ENCODE measurements around the gene SLC6A20. TPM values are rescaled to one million over a fixed set of nuclear protein-coding genes. Genes with fewer than 3 reads are reported as not detected.

The SLC6A20 gene
- total RNA-seq, 5 donors from 2014 or later (not counting 1 experiment from before 2014, with no cell fraction given) = 0.12 to 0.44 (median 0.24) TPM; not detected in 1

DNA sequence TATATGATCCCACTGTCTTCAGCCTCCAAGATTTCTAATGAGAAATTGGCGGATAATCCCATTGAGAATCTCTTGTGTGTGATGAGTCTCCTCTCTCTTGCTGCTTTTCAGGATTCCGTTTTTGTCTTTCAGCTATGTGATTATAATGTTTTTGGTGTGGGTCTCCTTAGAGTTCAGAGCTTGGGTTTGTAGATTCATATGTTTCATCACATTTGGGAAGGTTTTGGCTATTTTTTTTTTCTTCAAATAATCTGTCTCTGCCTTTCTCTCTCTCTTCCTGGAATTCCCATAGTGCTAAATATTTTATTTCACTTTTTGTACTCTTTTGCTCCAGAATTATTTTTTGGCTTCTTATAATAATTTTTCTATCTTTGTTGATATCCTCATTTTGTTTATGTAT, 66.7 kb downstream of the SLC6A20 start:
- peaks cover 3 to 57% of the 10 kb centered on the region in 2 donors for H3K36me3 ChIP-seq (ENCODE audit: control insufficient read depth in 2 of 2, extremely low read depth in 1 of 2, insufficient read depth in 1 of 2, low read length in 1 of 2)
- H3K27me3 ChIP-seq (replicated peaks in 1 of 2; ENCODE audit: control insufficient read depth in 2 of 2, extremely low read depth in 1 of 2, insufficient read depth in 2 of 2, low read length in 1 of 2) = no peaks in the 10 kb centered on the region
- ATAC-seq (replicated peaks in 1 of 4) = no peak

DNA sequence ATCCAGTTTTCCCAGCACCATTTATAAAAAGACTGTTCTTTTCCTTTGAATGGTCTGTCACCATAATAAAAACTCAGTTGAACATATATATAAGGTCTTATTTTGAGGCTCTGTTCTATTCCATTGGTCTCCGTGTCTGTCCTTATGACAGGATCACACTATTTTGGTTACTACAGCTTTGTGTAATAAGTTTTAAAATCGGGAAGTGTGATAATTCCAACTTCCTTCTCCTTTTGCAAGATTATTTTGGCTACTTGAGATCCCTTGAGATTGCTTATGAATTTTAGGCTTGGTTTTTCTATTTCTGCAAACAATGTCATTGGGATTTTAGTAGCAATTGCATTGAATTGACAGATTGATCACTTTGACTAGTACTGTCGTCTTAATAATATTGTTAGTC, 71.4 kb downstream of the SLC6A20 start:
- Mint-ChIP-seq H3K27ac (peak overlapping the region in 1 of 2 donors; percentile 23), H3K36me3 (peaks cover 59% of the 10 kb centered on the region), H3K27me3 (no peaks in the 10 kb centered on the region), H3K4me1 (peaks cover 32 to 44% (median 38%) of the 10 kb centered on the region in 3 donors), H3K9me3 (no peaks in the 10 kb centered on the region), H3K4me3 (no peak overlapping the region)
- Histone ChIP-seq H3K4me1 (ENCODE audit: control insufficient read depth in 1 of 2, extremely low read depth in 1 of 2, insufficient read depth in 2 of 2, low read length in 2 of 2) (no peaks in the 10 kb centered on the region), H3K9me3 (no peaks in the 10 kb centered on the region), H3K27ac (ENCODE audit: low read length) (no peak overlapping the region), H3K36me3 (ENCODE audit: control insufficient read depth in 2 of 2, extremely low read depth in 1 of 2, insufficient read depth in 1 of 2, low read length in 1 of 2) (peaks cover 3 to 45% of the 10 kb centered on the region in 2 donors), H3K27me3 (replicated peaks in 1 of 2; ENCODE audit: control insufficient read depth in 2 of 2, extremely low read depth in 1 of 2, insufficient read depth in 2 of 2, low read length in 1 of 2) (no peaks in the 10 kb centered on the region), H3K4me3 (ENCODE audit: control insufficient read depth in 1 of 2, extremely low read depth in 1 of 2, low read length in 1 of 2) (no peak overlapping the region)
- DNase-seq (no peak), ATAC-seq (replicated peaks in 1 of 4) (no peak)
- ChIA-PET POLR2A (no interaction called here), CTCF (no interaction called here)
- WGBS (ENCODE audit: insufficient coverage) = no CpG with 5 or more reads among the region's 3 CpGs

More for the DNA sequence above, 66.7 kb downstream of the SLC6A20 start:
- Mint-ChIP-seq H3K4me3 (no peak overlapping the region), H3K4me1 (peaks cover 24 to 35% (median 34%) of the 10 kb centered on the region in 3 donors), H3K27me3 (no peaks in the 10 kb centered on the region), H3K36me3 (peaks cover 60% of the 10 kb centered on the region), H3K27ac (peak overlapping the region; percentile 18 to 20), H3K9me3 (no peaks in the 10 kb centered on the region)
- ChIA-PET CTCF (interaction anchor here in 1 of 2 donors (0.6 kb wide), 1 partner anchor 70 kb away, joined by 8 read pairs; no protein-coding TSS in a partner anchor), POLR2A (no interaction called here)
- Histone ChIP-seq H3K4me1 (ENCODE audit: control insufficient read depth in 1 of 2, extremely low read depth in 1 of 2, insufficient read depth in 2 of 2, low read length in 2 of 2) (no peaks in the 10 kb centered on the region), H3K9me3 (no peaks in the 10 kb centered on the region), H3K4me3 (ENCODE audit: control insufficient read depth in 1 of 2, extremely low read depth in 1 of 2, low read length in 1 of 2) (no peak overlapping the region), H3K27ac (ENCODE audit: low read length) (no peak overlapping the region)
- no peak for DNase-seq
- WGBS (ENCODE audit: insufficient coverage) = no CpG with 5 or more reads among the region's 2 CpGs

- peak overlapping the region; percentile 18 to 77 for H3K27ac Mint-ChIP-seq
- DNase-seq (no peak), ATAC-seq (replicated peaks in 1 of 4) (no peak)
- H3K4me3 ChIP-seq (ENCODE audit: control insufficient read depth in 1 of 2, extremely low read depth in 1 of 2, low read length in 1 of 2) = no peak overlapping the region
- no peaks in the 10 kb centered on the region for H3K9me3 Mint-ChIP-seq
- no peak overlapping the region for H3K4me3 Mint-ChIP-seq
- ChIA-PET CTCF (interaction anchor here in 1 of 2 donors (0.6 to 1.2 kb wide), 2 partner anchors 60 to 66 kb away, joined by 3 to 7 read pairs; no protein-coding TSS in a partner anchor), POLR2A (interaction anchor here in 1 of 2 donors (0.6 kb wide), 2 partner anchors 78 to 377 kb away, joined by 3 to 7 read pairs; no protein-coding TSS in a partner anchor)
- peaks cover 58% of the 10 kb centered on the region for H3K36me3 Mint-ChIP-seq
- H3K4me1 ChIP-seq (ENCODE audit: control insufficient read depth in 1 of 2, extremely low read depth in 1 of 2, insufficient read depth in 2 of 2, low read length in 2 of 2) = no peaks in the 10 kb centered on the region
- WGBS (ENCODE audit: insufficient coverage) = 100% methylated on average over 1 of the region's 3 CpGs
- no peaks in the 10 kb centered on the region for H3K27me3 ChIP-seq (replicated peaks in 1 of 2; ENCODE audit: control insufficient read depth in 2 of 2, extremely low read depth in 1 of 2, insufficient read depth in 2 of 2, low read length in 1 of 2)
- H3K27me3 Mint-ChIP-seq = no peaks in the 10 kb centered on the region
- H3K27ac ChIP-seq (ENCODE audit: low read length) = no peak overlapping the region
- H3K36me3 ChIP-seq (ENCODE audit: control insufficient read depth in 2 of 2, extremely low read depth in 1 of 2, insufficient read depth in 1 of 2, low read length in 1 of 2) = peaks cover 0 to 58% of the 10 kb centered on the region in 2 donors
- peaks cover 18 to 31% (median 21%) of the 10 kb centered on the region in 3 donors for H3K4me1 Mint-ChIP-seq
- H3K9me3 ChIP-seq = no peaks in the 10 kb centered on the region
Observed at GRCh38 chr3:45719655-45720487, 76.5 kb downstream of the SLC6A20 start.

- no peaks in the 10 kb centered on the region for H3K9me3 Mint-ChIP-seq
Observed at GRCh38 chr3:45716790-45717336, 79.5 kb downstream of the SLC6A20 start.

GRCh38 chr3:45715945-45716344, 80.4 kb downstream of the SLC6A20 start:
- ChIA-PET CTCF (no interaction called here), POLR2A (interaction anchor here in 1 of 2 donors (0.7 kb wide), 1 partner anchor 22 kb away, joined by 3 read pairs; no protein-coding TSS in a partner anchor)
- ATAC-seq (replicated peaks in 1 of 4) (no peak), DNase-seq (no peak)
- Mint-ChIP-seq H3K4me1 (peaks cover 18 to 25% (median 19%) of the 10 kb centered on the region in 3 donors), H3K9me3 (no peaks in the 10 kb centered on the region), H3K27ac (peak overlapping the region in 1 of 2 donors; percentile 45), H3K36me3 (peaks cover 53% of the 10 kb centered on the region), H3K27me3 (no peaks in the 10 kb centered on the region), H3K4me3 (no peak overlapping the region)
- Histone ChIP-seq H3K9me3 (no peaks in the 10 kb centered on the region), H3K4me3 (ENCODE audit: control insufficient read depth in 1 of 2, extremely low read depth in 1 of 2, low read length in 1 of 2) (no peak overlapping the region), H3K4me1 (ENCODE audit: control insufficient read depth in 1 of 2, extremely low read depth in 1 of 2, insufficient read depth in 2 of 2, low read length in 2 of 2) (no peaks in the 10 kb centered on the region), H3K36me3 (ENCODE audit: control insufficient read depth in 2 of 2, extremely low read depth in 1 of 2, insufficient read depth in 1 of 2, low read length in 1 of 2) (peaks cover 3 to 63% of the 10 kb centered on the region in 2 donors), H3K27ac (ENCODE audit: low read length) (no peak overlapping the region), H3K27me3 (replicated peaks in 1 of 2; ENCODE audit: control insufficient read depth in 2 of 2, extremely low read depth in 1 of 2, insufficient read depth in 2 of 2, low read length in 1 of 2) (no peaks in the 10 kb centered on the region)
- WGBS (ENCODE audit: insufficient coverage) = 94% methylated on average over 2 of the region's 2 CpGs

More at GRCh38 chr3:45716790-45717336, 79.5 kb downstream of the SLC6A20 start:
- ATAC-seq (replicated peaks in 1 of 4) = no peak
- H3K4me1 ChIP-seq (ENCODE audit: control insufficient read depth in 1 of 2, extremely low read depth in 1 of 2, insufficient read depth in 2 of 2, low read length in 2 of 2) = no peaks in the 10 kb centered on the region
- CTCF ChIA-PET = interaction anchor here in 1 of 2 donors (0.6 kb wide), 2 partner anchors 9 to 12 kb away, joined by 4 read pairs; no protein-coding TSS in a partner anchor
- Mint-ChIP-seq H3K27me3 (no peaks in the 10 kb centered on the region), H3K4me1 (peaks cover 14 to 24% (median 16%) of the 10 kb centered on the region in 3 donors), H3K27ac (peak overlapping the region in 1 of 2 donors; percentile 34), H3K4me3 (no peak overlapping the region), H3K36me3 (peaks cover 48% of the 10 kb centered on the region)
- no peak for DNase-seq
- H3K27me3 ChIP-seq (replicated peaks in 1 of 2; ENCODE audit: control insufficient read depth in 2 of 2, extremely low read depth in 1 of 2, insufficient read depth in 2 of 2, low read length in 1 of 2) = no peaks in the 10 kb centered on the region
- POLR2A ChIA-PET = interaction anchor here in 1 of 2 donors (0.6 kb wide), 1 partner anchor 218 kb away, joined by 3 read pairs; no protein-coding TSS in a partner anchor
- H3K4me3 ChIP-seq (ENCODE audit: control insufficient read depth in 1 of 2, extremely low read depth in 1 of 2, low read length in 1 of 2) = no peak overlapping the region
- 100% methylated on average over 1 of the region's 3 CpGs for WGBS (ENCODE audit: insufficient coverage)
- no peaks in the 10 kb centered on the region for H3K9me3 ChIP-seq
- no peak overlapping the region for H3K27ac ChIP-seq (ENCODE audit: low read length)
- peaks cover 2 to 56% of the 10 kb centered on the region in 2 donors for H3K36me3 ChIP-seq (ENCODE audit: control insufficient read depth in 2 of 2, extremely low read depth in 1 of 2, insufficient read depth in 1 of 2, low read length in 1 of 2)

DNA sequence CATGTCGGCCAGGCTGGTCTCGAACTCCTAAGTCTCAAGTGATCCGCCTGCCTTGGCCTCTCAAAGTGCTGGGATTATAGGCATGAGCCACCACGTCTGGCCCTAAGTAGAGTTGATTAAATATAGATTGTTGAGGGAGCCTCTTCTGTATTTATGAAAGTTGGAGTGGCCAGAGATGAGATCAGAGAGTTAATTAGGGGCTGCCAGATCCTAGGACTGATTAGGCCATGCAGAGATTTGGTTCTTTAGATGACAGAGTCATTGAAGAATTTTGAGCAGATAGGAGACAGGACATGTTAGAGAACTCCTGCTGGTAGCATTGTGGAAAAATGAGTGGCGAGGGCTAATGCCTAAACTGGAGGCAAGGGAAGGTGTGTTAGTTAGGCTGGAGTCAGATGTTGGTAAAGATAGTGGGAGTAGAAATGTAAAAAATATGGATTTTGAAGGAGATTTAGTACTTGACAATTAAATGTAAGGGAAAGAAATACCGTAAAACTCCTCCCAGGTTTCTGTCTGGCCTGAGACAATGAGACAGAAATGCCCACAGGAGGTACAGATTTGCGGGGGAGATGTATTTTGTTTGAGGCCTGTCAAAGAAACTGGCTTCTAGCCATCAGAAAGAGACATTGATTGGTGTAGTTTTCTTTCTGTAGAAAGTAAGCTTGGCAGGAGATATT, 83.8 kb downstream of the SLC6A20 start:
- POLR2A ChIA-PET = no interaction called here
- Mint-ChIP-seq H3K27ac (peak overlapping the region in 1 of 2 donors; percentile 34), H3K36me3 (peaks cover 57% of the 10 kb centered on the region), H3K4me1 (peaks cover 22 to 26% (median 24%) of the 10 kb centered on the region in 3 donors), H3K27me3 (no peaks in the 10 kb centered on the region), H3K4me3 (no peak overlapping the region), H3K9me3 (no peaks in the 10 kb centered on the region)
- Histone ChIP-seq H3K36me3 (ENCODE audit: control insufficient read depth in 2 of 2, extremely low read depth in 1 of 2, insufficient read depth in 1 of 2, low read length in 1 of 2) (peaks cover 3 to 71% of the 10 kb centered on the region in 2 donors), H3K4me3 (ENCODE audit: control insufficient read depth in 1 of 2, extremely low read depth in 1 of 2, low read length in 1 of 2) (no peak overlapping the region), H3K9me3 (no peaks in the 10 kb centered on the region), H3K27me3 (replicated peaks in 1 of 2; ENCODE audit: control insufficient read depth in 2 of 2, extremely low read depth in 1 of 2, insufficient read depth in 2 of 2, low read length in 1 of 2) (no peaks in the 10 kb centered on the region), H3K4me1 (ENCODE audit: control insufficient read depth in 1 of 2, extremely low read depth in 1 of 2, insufficient read depth in 2 of 2, low read length in 2 of 2) (no peaks in the 10 kb centered on the region), H3K27ac (ENCODE audit: low read length) (no peak overlapping the region)
- ATAC-seq (replicated peaks in 1 of 4) (no peak), DNase-seq (no peak)
- CTCF ChIA-PET = no interaction called here
- 93% methylated on average over 6 of the region's 7 CpGs for WGBS (ENCODE audit: insufficient coverage)
